ENCODE measurements around the gene NOTCH2.

Gene NOTCH2

GRCh38 chr1:119914071-119914470 is 155.4 kb downstream of the NOTCH2 start:
- peaks cover 28% of the 10 kb centered on the region for H3K36me3 Mint-ChIP-seq (ENCODE audit: insufficient read depth)
- H3K4me3 Mint-ChIP-seq, result no peak overlapping the region
- no peak for ATAC-seq (replicated peaks)
- H3K27ac Mint-ChIP-seq, result no peak overlapping the region
- peaks cover 0 to 7% of the 10 kb centered on the region in 2 donors for H3K4me1 Mint-ChIP-seq (ENCODE audit: low read depth in 2 of 2)
- no peaks in the 10 kb centered on the region for H3K9me3 Mint-ChIP-seq
- no peaks in the 10 kb centered on the region for H3K27me3 Mint-ChIP-seq
- DNase-seq, result no peak

GRCh38 chr1:119912963-119913362 is 156.5 kb downstream of the NOTCH2 start:
- ATAC-seq (replicated peaks), result no peak
- H3K9me3 Mint-ChIP-seq, result no peaks in the 10 kb centered on the region
- no peak overlapping the region for H3K27ac Mint-ChIP-seq
- H3K4me3 Mint-ChIP-seq, result no peak overlapping the region
- H3K27me3 Mint-ChIP-seq, result no peaks in the 10 kb centered on the region
- H3K36me3 Mint-ChIP-seq (ENCODE audit: insufficient read depth), result peaks cover 19% of the 10 kb centered on the region
- DNase-seq, result no peak
- H3K4me1 Mint-ChIP-seq (ENCODE audit: low read depth in 2 of 2), result peaks cover 0 to 7% of the 10 kb centered on the region in 2 donors

GRCh38 chr1:119911775-119912174 is 157.7 kb downstream of the NOTCH2 start:
- DNase-seq (no peak), ATAC-seq (replicated peaks) (no peak)
- no peaks in the 10 kb centered on the region for H3K9me3 Mint-ChIP-seq
- H3K4me3 Mint-ChIP-seq, result no peak overlapping the region
- H3K36me3 Mint-ChIP-seq (ENCODE audit: insufficient read depth), result peaks cover 19% of the 10 kb centered on the region
- no peak overlapping the region for H3K27ac Mint-ChIP-seq
- peaks cover 0 to 1% of the 10 kb centered on the region in 2 donors for H3K27me3 Mint-ChIP-seq
- peaks cover 0 to 7% of the 10 kb centered on the region in 2 donors for H3K4me1 Mint-ChIP-seq (ENCODE audit: low read depth in 2 of 2)

GRCh38 chr1:119910618-119911017 is 158.8 kb downstream of the NOTCH2 start:
- no peak for DNase-seq
- peaks cover 10 to 11% of the 10 kb centered on the region in 2 donors for H3K27me3 Mint-ChIP-seq
- H3K27ac Mint-ChIP-seq, result no peak overlapping the region
- no peak overlapping the region for H3K4me3 Mint-ChIP-seq
- H3K4me1 Mint-ChIP-seq (ENCODE audit: low read depth in 2 of 2), result peaks cover 0 to 7% of the 10 kb centered on the region in 2 donors
- no peak for ATAC-seq (replicated peaks)
- H3K36me3 Mint-ChIP-seq (ENCODE audit: insufficient read depth), result peaks cover 12% of the 10 kb centered on the region
- peaks cover 0 to 7% of the 10 kb centered on the region in 2 donors for H3K9me3 Mint-ChIP-seq

- no peak for ATAC-seq (replicated peaks)
Measured at GRCh38 chr1:119909890-119910596, 159.4 kb downstream of the NOTCH2 start.

GRCh38 chr1:119908661-119909060 is 160.8 kb downstream of the NOTCH2 start:
- Mint-ChIP-seq H3K9me3 (peaks cover 0 to 9% of the 10 kb centered on the region in 2 donors), H3K4me1 (ENCODE audit: low read depth in 2 of 2) (peaks cover 0 to 7% of the 10 kb centered on the region in 2 donors), H3K36me3 (ENCODE audit: insufficient read depth) (peaks cover 5% of the 10 kb centered on the region), H3K4me3 (no peak overlapping the region), H3K27me3 (peaks cover 17% of the 10 kb centered on the region in 2 donors), H3K27ac (no peak overlapping the region)
- DNase-seq (no peak), ATAC-seq (replicated peaks) (no peak)

More at GRCh38 chr1:119909890-119910596, 159.4 kb downstream of the NOTCH2 start:
- peaks cover 6% of the 10 kb centered on the region for H3K36me3 Mint-ChIP-seq (ENCODE audit: insufficient read depth)
- H3K4me1 Mint-ChIP-seq (ENCODE audit: low read depth in 2 of 2), result peaks cover 0 to 7% of the 10 kb centered on the region in 2 donors
- no peak overlapping the region for H3K4me3 Mint-ChIP-seq
- DNase-seq, result no peak
- H3K27me3 Mint-ChIP-seq, result peaks cover 12 to 16% of the 10 kb centered on the region in 2 donors
- H3K9me3 Mint-ChIP-seq, result peaks cover 0 to 9% of the 10 kb centered on the region in 2 donors
- H3K27ac Mint-ChIP-seq, result no peak overlapping the region

- Mint-ChIP-seq H3K4me3 (no peak overlapping the region), H3K9me3 (peaks cover 0 to 9% of the 10 kb centered on the region in 2 donors), H3K27me3 (peaks cover 22 to 27% of the 10 kb centered on the region in 2 donors), H3K36me3 (ENCODE audit: insufficient read depth) (no peaks in the 10 kb centered on the region), H3K27ac (no peak overlapping the region), H3K4me1 (ENCODE audit: low read depth in 2 of 2) (peaks cover 0 to 7% of the 10 kb centered on the region in 2 donors)
- DNase-seq, result no peak
- ATAC-seq (replicated peaks), result no peak
Measured at GRCh38 chr1:119906927-119907652, 162.4 kb downstream of the NOTCH2 start.

GRCh38 chr1:119903443-119903835 is 166.0 kb downstream of the NOTCH2 start:
- Mint-ChIP-seq H3K27ac (no peak overlapping the region), H3K4me1 (ENCODE audit: low read depth in 2 of 2) (no peaks in the 10 kb centered on the region), H3K4me3 (no peak overlapping the region), H3K27me3 (peaks cover 29 to 32% of the 10 kb centered on the region in 2 donors), H3K36me3 (ENCODE audit: insufficient read depth) (no peaks in the 10 kb centered on the region), H3K9me3 (peaks cover 0 to 9% of the 10 kb centered on the region in 2 donors)
- no peak for DNase-seq
- ATAC-seq (replicated peaks), result no peak

GRCh38 chr1:119902775-119903442 is 166.6 kb downstream of the NOTCH2 start:
- Mint-ChIP-seq H3K36me3 (ENCODE audit: insufficient read depth) (no peaks in the 10 kb centered on the region), H3K4me1 (ENCODE audit: low read depth in 2 of 2) (no peaks in the 10 kb centered on the region), H3K27ac (no peak overlapping the region), H3K4me3 (no peak overlapping the region), H3K9me3 (peaks cover 0 to 9% of the 10 kb centered on the region in 2 donors), H3K27me3 (peaks cover 29 to 32% of the 10 kb centered on the region in 2 donors)
- ATAC-seq (replicated peaks) (no peak), DNase-seq (no peak)

GRCh38 chr1:119898981-119899720 is 170.3 kb downstream of the NOTCH2 start:
- H3K4me1 Mint-ChIP-seq (ENCODE audit: low read depth in 2 of 2), result no peaks in the 10 kb centered on the region
- no peaks in the 10 kb centered on the region for H3K9me3 Mint-ChIP-seq
- H3K27me3 Mint-ChIP-seq, result peaks cover 18 to 19% of the 10 kb centered on the region in 2 donors
- no peaks in the 10 kb centered on the region for H3K36me3 Mint-ChIP-seq (ENCODE audit: insufficient read depth)
- no peak overlapping the region for H3K27ac Mint-ChIP-seq
- no peak overlapping the region for H3K4me3 Mint-ChIP-seq
- DNase-seq, result no peak
- no peak for ATAC-seq (replicated peaks)

- ATAC-seq (replicated peaks), result no peak
- no peak for DNase-seq
- no peak overlapping the region for H3K27ac Mint-ChIP-seq
- H3K36me3 Mint-ChIP-seq (ENCODE audit: insufficient read depth), result no peaks in the 10 kb centered on the region
- no peaks in the 10 kb centered on the region for H3K9me3 Mint-ChIP-seq
- H3K4me3 Mint-ChIP-seq, result no peak overlapping the region
- H3K4me1 Mint-ChIP-seq (ENCODE audit: low read depth in 2 of 2), result no peaks in the 10 kb centered on the region
- peaks cover 13 to 18% of the 10 kb centered on the region in 2 donors for H3K27me3 Mint-ChIP-seq
Measured at GRCh38 chr1:119898530-119898929, 170.9 kb downstream of the NOTCH2 start.

- DNase-seq, result no peak
- no peaks in the 10 kb centered on the region for H3K4me1 Mint-ChIP-seq (ENCODE audit: low read depth in 2 of 2)
- no peaks in the 10 kb centered on the region for H3K9me3 Mint-ChIP-seq
- no peaks in the 10 kb centered on the region for H3K36me3 Mint-ChIP-seq (ENCODE audit: insufficient read depth)
- ATAC-seq (replicated peaks), result no peak
- H3K27ac Mint-ChIP-seq, result no peak within 1 kb of the TSS
- H3K4me3 Mint-ChIP-seq, result no peak within 1 kb of the TSS
- peaks cover 5 to 7% of the 10 kb centered on the region in 2 donors for H3K27me3 Mint-ChIP-seq
Measured at GRCh38 chr1:119896303-119896702, 173.2 kb downstream of the NOTCH2 start, which contains the start of gene ADAM30. Gene ADAM30, minus strand, starts transcription at chr1:119896515. Its CDS starts 179 bp downstream, at chr1:119896336.

GRCh38 chr1:119895102-119895501 is 174.4 kb downstream of the NOTCH2 start:
- Mint-ChIP-seq H3K36me3 (ENCODE audit: insufficient read depth) (no peaks in the 10 kb centered on the region), H3K27ac (no peak overlapping the region), H3K4me1 (ENCODE audit: low read depth in 2 of 2) (no peaks in the 10 kb centered on the region), H3K9me3 (no peaks in the 10 kb centered on the region), H3K4me3 (no peak overlapping the region), H3K27me3 (peaks cover 6 to 7% of the 10 kb centered on the region in 2 donors)
- no peak for DNase-seq
- no peak for ATAC-seq (replicated peaks)
